GM12875 (cell line): Measurements from ENCODE around the gene TEX19.
A peak's percentile ranks its signal among the peaks of the same experiment; 100 is the strongest.

Source experiments
- H3K4me3 ChIP-seq: one replicate; pipeline ENCODE4 v1.5.1; 2011; ENCODE audit warnings: low read depth, low read length, control low read depth
- CTCF ChIP-seq: IDR thresholded peaks from 2 replicates; pipeline ENCODE4 v1.5.1; 2011; ENCODE audit warnings: low read depth, mild to moderate bottlenecking, control low read depth, inconsistent platforms, low read length, moderate library complexity, borderline replicate concordance; ENCODE audit not compliant: insufficient read depth

Gene TEX19

GRCh38 chr17:82319619-82320062 lies 39.4 kb upstream of the TEX19 start:
- H3K4me3 ChIP-seq = no peak overlapping the region
- TF ChIP-seq CTCF = no peak

- no peak overlapping the region for H3K4me3 ChIP-seq
Measured at GRCh38 chr17:82320140-82320840, 38.8 kb upstream of the TEX19 start.

DNA sequence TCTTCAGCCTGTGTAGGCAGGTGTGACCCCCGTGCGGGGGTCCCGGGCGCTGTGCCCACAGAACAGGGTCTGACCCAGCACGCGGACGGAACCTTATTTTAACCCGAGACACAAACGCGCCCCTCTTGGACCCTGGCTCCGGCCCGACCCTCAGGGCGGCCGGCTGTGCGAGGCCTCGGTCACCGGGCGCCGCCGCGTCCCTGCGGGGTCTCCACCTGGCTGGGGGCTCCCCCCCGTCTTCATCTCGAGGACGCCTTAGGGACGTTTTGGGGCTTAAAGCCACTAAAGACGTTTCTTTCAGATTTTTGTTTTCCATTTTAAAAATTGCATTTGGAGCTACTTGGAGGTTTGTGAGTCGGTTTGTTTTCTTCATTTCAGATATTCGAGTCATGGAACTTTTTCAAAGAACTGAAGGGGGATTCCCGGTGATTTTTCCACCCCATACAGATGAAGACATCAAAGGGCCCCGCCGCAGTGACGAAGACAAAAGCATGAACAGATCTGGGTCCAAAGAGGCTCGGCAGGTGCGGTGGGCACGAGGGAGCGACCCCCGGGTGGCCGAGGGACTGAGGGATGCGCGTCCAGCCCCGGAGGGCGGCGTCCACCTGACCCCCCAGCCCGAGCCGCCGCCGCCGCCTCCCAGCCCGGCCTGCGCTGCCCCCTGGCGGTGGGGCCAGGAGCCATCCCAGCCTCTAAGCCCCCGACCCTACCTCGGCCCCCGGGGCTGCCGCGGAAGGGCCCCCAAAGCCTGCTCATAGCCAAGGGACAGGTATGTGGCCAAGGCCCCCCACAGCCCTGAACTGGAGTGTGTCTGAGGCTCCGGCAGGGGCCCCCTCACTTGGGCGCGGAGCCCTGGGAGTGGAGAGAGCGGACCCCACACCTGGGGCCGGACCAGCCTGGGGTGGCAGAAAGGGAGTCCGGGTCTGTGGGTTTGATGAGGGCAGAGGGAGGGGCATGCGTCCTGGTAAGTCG lies 37.8 kb upstream of the TEX19 start:
- TF ChIP-seq CTCF = peak; percentile 84
- H3K4me3 ChIP-seq = no peak overlapping the region

More at GRCh38 chr17:82320140-82320840, 38.8 kb upstream of the TEX19 start:
- TF ChIP-seq CTCF = no peak

DNA sequence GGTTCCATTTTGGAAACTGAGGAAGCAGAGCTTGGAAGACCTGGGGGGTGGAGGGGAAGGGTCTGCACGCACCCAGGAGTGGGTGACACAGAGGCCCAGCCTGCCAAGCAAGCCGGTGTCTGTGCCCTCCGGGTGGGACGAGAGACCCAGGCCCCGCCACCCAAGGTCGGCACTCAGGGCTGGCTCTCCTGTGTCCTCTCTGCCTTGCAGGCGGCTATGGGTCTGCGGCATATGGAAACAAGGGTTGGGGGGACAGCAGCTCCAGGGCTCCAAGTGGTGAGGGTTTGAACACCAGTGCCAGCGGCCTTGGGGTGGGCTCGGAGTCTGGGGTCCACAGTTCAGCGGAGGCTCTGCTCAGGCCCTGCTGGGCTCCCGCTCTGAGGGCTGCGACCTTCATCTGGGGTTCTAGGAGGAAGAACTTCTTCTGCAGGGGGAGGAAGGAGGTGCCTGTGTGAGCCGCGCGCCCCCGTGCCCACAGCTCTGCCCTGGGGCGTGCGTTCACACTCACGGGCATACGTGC lies 37.0 kb upstream of the TEX19 start:
- H3K4me3 ChIP-seq = no peak overlapping the region
- TF ChIP-seq CTCF = no peak

GRCh38 chr17:82322526-82323453 lies 36.3 kb upstream of the TEX19 start:
- H3K4me3 ChIP-seq = no peak overlapping the region

More at GRCh38 chr17:82322526-82323453, 36.3 kb upstream of the TEX19 start:
- no peak for TF ChIP-seq CTCF
